ENCODE measurements around the gene MEF2D.

The MEF2D gene

DNA sequence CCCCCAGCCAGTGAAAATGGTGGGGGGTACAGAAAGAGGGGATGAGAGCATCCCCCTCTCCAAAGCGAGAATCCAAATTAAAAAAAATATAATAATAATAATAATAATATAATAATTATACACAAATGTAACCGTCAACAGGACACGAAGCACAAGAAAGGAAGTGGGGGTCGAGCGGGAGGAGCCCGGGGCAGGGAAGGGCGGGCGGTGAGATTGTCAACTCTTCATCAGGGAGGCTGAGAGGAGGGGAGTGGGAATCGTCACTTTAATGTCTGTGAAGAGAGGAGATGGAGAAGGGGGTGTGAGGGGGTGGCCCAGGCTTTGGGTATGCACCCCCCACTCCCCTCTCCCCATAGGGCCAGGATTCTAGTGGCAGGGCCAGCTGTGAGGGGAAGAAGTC, 33.2 kb downstream of the MEF2D start:
- DNase-seq, result no peak

GRCh38 chr1:156465747-156466365, 34.7 kb downstream of the MEF2D start:
- DNase-seq, result no peak

DNA sequence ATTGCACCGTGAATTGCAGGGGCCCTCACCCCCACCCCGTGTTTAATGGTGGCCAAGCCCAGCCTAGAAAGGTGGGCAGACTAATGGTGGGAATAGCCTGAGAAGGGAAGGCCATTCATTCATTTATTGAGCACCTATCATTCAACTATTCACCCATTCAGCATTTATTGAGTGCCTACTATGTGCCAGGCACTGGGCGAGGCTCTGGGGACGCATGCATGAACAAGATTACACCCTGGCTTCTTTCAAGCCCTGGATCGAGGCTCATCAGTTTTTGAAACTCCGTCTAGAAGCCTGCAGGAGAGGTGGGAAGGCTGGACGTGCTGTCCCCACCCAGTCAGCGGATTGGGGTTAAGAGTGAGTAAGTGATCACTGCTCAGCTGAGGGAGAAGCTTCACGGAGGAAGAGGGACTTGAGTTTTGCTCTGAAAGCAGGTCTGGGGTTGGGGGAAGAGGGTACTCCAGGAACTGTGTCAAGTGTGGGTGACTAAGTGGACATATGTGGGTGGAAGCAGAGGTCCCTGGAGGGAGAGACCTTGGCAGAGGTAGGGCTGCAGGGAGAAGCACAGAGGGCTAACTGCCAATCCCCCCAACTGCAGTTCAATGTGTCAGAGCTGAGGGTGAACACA, 35.6 kb downstream of the MEF2D start:
- DNase-seq, result no peak

DNA sequence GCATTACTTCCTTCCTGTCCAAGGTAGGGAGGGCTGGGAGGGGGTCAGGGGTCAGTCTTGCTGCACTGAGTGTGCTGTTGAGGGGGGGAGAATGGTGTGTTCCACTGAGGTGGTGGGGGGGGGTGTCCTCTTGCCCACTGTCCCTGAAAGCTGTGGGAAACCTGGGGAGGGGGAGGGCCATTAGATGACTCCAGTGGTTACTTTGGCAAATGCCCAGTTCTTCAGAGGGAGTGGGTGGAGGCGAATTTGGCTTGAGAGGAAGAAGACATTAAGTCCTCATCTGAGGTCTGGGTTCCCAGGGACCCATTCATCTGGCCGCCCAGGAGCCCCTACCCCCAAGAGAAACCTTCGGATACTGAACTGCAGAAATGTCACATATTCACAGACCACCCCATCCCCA, 36.2 kb downstream of the MEF2D start:
- no peak for DNase-seq

DNA sequence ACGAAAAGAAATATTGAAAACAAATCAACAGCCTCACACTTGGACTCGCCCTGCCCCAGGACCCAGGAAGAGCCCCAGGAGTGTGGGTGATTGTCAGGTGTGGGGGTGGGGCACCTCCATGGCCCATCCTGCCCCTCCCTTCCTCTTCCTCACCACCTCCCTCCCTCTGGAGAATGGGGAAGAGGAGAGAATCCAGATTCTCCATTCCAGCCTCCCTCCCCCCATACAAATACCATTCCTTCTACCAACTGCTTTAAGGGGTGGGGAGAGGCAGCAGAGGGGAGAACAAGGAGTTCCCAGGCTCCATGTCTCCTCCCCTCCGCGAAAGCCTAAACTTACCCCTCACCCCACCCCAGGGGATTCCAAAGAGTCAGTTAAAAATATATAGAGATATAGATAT, 36.7 kb downstream of the MEF2D start:
- DNase-seq, result no peak

DNA sequence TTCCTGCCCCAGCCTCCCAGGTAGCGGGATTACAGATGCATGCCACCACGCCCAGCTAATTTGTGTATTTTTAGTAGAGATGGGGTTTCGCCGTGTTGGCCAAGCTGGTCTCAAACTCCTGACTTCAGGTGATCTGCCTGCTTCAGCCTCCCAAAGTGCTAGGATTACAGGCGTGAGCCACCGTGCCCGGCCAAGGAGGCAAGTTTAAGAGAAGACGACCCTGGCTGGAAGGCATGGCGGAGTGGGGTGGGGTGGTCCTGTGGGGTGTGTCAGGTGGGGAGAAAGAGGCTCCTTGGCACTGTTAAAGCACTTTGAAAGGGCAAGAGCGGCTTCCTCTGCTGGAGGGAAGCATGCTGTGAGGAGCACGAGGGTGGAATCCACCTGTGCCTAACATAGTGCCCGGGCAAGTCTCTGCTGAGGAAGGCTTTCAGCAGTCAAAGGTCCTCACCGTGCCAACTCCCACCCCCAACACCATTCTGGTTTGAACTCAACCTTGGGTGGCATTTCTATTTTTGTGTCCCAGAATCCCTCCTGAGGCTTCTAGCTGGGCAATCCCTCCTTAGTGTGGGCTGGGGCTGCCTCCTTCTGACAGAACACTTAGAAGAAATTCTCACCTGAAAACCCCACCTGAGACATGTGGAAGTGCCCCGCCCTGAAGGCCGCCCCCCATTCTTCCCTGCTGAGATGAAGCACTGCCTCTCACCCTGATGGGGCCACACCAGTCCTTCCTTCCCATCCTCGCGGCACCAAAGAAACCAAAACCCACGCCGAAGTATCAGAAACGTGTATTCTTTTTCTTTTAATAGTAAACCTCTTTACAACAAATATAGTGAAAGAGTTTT, 37.4 kb downstream of the MEF2D start:
- no peak for DNase-seq

- peak; percentile 60 for DNase-seq
Observed at GRCh38 chr1:156461781-156462647, 38.6 kb downstream of the MEF2D start.

GRCh38 chr1:156461109-156461508, 39.5 kb downstream of the MEF2D start:
- no peak for DNase-seq

DNA sequence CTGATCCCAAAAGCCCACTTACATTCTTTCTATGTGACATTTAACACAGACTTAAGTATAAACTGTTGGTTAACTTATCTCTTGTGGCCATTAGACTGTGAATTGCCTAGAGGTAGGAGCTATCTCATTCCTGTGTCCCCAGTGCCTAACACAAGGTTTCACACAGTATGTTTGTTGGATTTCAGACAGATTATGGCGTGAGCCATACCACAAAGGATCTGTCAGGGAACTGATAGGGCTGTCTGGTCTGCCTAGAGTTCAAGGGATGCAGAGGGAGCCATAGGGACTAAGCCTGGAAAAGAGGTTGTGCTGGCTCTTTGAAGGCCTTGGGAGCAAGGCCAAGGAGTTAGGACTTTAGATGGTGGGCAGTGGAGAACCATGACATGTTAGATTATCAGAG, 40.0 kb downstream of the MEF2D start:
- no peak for DNase-seq

DNA sequence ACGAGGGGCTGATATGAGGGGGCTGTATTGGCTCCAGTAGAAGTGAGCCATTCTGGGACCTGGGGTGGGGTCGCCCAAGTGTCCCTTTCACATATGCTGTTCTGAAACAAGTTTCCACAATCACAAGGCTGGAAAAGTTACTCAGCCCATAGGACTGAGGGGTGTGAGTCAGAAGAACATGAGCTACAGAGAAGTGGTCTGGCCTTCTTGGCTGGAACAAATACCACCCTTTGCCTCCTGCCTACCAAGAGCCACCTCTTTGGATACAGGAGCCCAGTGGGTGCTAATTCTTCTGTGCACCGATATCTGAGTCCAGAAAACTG, 42.4 kb downstream of the MEF2D start:
- no peak for DNase-seq

DNA sequence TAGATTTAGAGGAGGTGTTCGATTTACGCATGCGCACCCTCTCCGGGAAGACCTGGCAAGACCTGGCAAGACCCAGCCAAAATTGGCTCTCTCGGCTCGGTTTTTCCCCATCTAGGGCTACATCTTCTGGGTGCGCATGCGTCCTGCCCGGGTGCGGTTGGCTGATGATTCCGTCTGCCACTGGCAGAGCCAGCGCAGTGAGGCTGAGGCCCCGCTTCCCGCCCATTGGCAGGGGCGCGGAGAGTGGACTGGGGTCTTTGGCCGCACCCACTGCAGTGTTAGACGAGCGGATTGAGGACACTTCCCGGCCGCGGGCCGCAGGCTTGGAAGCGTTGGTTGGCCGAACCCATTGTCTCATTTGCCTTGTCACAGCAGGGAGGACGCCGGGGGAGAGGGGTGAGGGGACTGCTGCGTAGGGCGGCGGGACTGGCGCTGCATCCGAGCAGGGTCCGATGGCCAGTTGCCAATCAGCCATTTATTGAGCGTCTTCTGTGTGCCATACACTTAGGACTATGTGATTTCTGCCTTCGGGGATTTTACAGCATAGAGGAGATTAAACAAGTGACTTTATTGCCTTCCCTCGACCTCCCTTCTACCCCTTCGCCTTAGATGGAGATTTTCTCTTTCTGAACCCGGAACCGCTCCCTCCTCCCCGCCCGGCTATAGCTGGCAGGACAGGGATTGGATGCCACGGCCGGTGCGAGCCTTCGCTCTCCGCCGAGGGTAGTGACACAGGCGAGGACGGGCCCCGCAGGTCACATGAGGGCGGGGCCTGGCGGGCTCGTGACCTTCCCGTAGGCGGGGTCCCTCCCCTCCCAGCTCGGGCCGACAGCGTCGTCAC, 43.7 kb downstream of the MEF2D start:
- DNase-seq, result peak; percentile 97

DNA sequence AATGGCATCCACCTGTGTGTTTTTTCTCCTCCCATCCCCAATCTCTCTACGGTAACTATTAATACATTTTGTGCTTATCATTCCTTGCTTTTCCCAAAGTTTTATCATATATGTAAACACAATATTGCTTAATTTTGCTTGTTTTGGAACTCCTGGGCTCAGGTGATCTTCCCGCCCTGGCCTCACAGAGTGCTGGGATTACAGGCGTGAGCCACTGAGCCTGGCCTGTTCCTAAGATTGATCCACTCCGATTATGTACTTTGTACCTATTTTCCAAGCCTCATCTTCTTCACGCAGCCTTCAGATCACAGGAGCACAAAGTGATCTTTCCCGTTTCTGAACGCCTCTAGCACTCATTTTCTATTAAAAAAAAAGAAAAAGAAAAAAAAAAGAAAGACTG, 45.2 kb downstream of the MEF2D start:
- DNase-seq, result no peak

DNA sequence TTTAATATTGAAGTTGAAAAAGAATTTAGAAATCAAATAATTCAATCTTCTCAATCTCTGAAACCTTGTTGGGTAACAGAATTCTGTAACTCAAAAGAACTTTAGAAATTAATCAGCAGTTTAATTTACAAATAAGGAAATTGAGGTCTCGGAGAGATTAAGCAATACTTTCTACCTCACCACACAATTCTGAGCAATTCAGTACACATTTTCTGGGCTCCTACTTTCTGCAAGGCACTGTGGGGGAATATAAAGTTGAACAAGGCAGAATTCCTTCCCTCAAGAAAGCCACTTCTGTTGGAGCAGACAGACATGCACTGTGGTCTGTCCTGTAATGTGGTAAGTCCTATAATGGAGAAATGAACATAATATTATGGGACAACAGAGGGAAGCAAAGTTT, 47.7 kb downstream of the MEF2D start:
- peak; percentile 58 for DNase-seq

DNA sequence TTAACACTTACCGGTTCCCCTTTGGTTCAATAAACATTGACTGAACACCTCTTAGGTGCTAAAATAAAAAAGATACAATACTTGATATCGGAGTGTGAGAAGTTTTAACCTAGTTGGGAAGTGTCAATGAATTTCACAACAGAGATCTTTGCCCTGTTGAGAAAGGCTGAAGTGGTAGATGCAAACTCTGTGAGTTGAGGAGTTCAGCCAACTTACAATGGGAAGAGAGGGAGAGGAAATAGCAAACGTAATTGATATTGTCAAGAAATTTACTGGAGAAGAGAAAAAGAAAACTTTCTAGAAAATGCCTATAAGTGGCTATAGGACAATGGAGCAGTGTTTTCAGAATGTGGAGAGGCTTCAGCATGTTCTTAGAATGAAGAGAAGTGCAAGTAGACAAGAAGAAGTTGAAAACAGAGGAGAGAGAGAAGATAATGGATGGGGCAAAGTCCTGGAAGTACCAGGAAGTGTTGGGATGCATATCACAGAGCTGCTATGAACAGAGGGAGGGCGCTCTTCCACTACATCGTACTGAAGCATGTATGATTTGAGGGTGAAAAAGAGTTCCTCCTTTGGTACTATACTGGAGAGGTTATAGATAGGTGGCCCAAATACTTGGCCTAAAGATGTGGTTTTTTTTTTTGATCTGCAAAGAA, 48.9 kb downstream of the MEF2D start:
- no peak for DNase-seq

- no peak for DNase-seq
Observed at GRCh38 chr1:156448134-156448967, 52.2 kb downstream of the MEF2D start.

DNA sequence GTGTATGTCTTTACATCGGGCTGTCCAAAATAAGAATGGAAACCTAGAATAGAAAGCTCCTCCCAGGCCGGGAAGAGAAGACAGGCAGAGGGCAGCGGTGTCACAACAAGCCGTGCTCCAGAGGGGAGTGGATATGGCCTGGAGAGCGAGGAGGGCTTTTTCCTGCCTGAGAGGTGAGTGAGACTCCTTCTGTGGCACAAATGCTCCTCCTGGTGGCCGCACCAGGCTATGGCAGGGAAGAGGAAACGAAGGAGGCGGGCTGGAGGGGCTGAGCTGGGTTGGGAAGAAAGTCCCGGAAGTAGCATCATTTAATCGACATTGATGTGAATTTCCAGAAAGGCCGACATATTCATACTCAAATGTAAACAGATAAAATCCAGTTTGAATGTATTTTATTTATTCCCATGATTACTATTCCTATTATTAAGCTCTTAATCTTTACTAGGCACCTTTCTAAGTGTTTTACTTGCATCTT, 54.7 kb downstream of the MEF2D start:
- DNase-seq, result peak; percentile 76

DNA sequence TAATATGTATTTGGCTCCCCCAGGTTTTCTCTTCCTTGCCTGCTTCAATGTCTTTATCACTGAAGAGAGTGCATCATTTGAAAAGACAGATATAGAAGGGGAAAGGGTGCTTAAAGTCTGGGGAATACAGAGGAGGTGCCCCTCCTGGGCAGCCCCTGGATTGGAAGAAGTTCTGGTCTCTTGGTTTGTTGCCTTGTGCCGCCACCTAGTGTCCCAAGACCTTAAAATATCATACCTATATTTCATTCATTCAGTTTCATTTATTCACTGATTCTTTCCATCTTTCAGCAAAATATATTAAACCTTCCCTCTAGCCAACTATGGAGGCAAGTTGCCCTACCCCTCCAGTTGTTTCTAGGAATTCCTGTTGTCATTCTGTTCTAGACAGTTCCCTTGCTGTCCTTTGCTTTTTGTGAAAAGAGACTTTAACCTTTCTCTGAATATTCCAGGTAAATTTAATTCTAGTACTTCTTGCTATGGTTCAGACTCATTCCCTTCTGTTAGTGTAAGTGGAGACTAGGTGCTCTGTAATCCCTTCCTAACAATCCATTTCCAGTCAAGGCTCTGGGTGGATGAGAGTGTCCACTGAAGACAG, 56.1 kb downstream of the MEF2D start:
- DNase-seq, result no peak

GRCh38 chr1:156443286-156443685, 57.3 kb downstream of the MEF2D start:
- no peak for DNase-seq

DNA sequence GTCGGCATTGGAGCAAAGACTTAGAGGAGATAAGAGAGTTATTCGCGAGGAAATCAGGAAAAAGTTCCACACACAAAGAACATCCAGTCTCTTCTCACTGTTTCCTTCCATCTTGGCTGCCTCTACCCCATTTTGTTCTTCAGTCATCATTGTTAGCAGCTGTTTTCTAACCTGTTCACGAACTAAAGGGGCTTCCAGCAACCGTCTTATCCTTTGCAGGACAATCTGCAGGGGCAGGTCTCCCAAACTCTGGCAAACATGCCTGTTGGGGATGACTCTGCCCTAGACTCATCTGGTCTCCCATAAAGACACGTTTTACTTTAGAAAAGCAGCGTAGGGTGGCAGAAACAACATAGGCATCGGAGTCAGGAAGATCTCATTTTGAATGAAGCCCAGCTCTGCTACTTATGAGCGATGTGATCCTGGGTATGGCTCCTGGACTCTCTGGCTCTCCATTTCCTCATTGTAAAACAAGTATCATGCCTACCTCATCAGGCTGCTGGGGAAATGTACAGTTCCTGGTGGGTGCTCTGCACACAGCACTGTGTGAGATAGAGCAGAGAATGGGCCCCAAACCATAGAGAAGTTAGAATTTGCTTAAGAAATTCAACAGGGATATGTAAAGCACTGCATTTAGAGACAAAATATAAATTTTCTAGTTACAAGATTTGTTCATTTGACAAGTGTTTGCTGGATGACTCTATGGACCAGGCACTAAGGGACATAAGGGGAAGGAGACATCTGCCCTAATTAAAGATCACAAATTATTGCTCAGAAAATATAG, 59.7 kb downstream of the MEF2D start:
- no peak for DNase-seq

Measured in MV-4-11 (cell line).